Left lobe of liver (tissue), 2 donors: ENCODE data around the gene NECTIN1. TPM values are rescaled to one million over a fixed set of nuclear protein-coding genes. Genes with fewer than 3 reads are reported as not detected.

Experiments
- ATAC-seq: fragments of 200-7000 bp; cut with Tn5 transposase; one replicate; pipeline ENCODE4 v1.9.1; 2020; ENCODE audit warnings: mild to moderate bottlenecking, moderate library complexity
- DNase-seq: peaks from one replicate; pipeline ENCODE4 v3.0.0-alpha.2; 2020; ENCODE audit warnings: low spot score
- total RNA-seq: library from RNA; stranded (reverse); gene quantifications from one replicate; pipeline ENCODE4 v1.2.1, GENCODE V29; 2021
- donor health status: DM: no; HTN: no; CAD: no; lungs with moderate emphysema.
- donor health status: DM: no; HTN: yes; CAD: no.

Gene NECTIN1
- total RNA-seq, result 6.5 TPM

DNA sequence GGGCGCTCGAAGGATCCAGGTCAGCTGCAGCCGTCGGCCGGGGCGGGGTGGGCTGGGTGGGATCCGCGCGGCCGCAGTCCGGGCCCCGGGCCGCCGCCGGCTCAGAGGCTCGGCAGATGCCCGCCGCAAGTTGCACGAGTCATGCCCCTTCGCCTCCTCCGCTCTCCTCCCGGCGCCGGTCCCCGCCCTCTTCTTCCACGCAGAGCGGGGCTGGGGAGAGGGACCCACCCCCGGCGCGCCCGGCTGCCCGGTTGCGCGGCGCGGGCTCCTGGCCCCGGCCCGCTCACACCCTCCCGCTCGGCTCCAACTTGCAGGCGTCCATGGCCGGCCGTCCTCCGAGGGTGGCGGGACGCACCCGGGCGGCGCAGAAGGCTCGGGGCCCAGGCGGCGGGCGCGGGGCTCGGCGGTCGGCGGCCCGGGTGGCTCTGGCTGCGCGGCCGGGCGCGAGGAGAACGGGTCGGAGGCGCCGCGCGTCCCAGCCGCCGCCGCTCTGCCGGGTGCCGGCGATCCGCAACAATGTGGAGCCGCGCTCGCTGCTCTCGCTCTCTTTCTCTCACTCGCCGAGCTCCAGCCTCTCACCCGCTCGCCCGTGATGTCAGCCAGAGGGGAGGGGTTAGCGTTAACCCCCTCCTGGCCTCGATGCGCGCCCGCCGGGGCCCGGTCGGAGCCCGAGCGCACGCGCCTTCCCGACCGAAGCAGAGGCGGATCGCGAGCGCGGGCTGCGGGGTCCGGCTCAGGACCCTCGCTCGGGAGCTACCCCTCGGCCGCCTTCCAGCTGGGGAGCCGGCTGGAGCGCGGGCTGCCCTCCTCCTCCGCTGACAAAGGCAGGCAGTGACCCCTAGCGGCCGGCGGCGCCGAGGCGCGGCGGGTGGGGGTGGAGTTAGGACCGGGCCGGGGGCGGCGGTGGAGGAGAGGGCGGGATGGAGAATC is at the start of gene NECTIN1:
NECTIN1 (minus strand) TSS at position 550 of the 930 bp plus-strand sequence. CDS start 647 bp downstream, outside the sequence.
- ATAC-seq (peak; percentile 88), DNase-seq (peak; percentile 89)

GRCh38 chr11:119778391-119779194 is 49.6 kb upstream of the NECTIN1 start:
- DNase-seq (no peak), ATAC-seq (no peak)

DNA sequence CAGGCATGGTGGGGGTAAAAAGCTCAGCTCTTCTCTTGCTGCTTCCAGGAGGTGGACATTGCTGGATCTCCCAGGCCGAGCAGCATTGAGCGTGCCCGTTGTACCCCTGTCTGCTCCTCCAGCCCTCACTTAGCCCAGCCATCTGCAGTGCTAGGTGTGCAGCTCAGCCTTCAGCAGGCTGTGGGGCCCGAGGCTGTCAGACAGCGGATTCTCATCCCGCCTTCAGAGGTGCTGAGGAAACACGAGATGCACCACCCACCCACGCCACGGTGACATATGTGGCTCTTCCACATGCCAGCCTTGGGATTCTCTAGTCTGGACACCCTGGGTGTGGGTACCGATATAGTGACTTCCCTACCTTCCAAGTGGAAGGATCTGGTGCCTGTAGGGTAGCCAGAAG is 48.9 kb upstream of the NECTIN1 start:
- no peak for ATAC-seq
- DNase-seq, result no peak

DNA sequence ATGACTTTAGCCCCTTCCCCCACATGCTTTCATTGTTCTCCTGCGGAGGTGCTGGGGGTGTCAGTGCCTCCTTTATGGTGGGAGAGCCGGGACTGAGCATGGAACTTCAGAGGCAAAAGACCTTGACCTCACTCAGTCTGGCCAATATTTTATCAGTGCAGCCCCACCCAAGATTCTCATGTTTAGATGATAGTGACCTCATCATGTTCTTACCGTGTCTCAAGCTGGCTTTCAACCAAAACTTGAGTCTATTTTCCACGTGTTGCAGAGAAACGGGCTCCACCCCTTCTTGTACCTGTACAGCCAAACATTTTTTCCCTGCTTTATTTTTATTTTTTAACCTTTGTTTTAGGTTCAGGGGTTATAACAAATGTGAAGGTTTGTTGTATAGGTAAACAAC is 47.7 kb upstream of the NECTIN1 start:
- DNase-seq (no peak), ATAC-seq (no peak)

DNA sequence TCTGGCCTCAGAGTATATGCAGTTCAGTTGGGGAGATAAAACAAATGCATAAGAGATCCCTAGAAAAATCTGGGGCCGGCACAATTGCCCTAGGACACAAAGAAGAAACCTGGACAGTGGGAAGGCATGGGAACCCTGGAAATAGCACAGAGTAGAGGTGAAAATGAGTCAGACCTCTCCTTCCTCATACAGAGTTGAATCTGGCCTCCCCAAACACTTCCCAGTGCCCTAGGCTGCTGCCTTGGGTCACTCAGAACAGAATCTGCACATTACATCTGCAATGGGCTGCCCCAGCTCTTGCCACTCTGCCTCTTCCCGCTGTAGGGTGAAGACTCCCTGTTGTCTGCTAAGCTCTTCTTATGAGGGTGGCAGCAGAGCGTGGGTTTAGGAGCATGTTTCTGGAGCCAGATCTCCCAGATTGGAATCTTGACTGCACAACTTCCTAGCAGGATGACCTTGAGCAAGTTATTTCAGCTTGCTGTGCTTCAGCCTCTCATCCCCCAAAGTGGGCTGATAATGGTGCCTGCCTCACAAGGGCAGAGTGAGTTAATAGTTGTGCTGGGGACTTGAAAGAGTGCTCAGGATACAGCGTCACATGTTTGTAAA is 47.1 kb upstream of the NECTIN1 start:
- ATAC-seq, result no peak

GRCh38 chr11:119774172-119774763 is 45.3 kb upstream of the NECTIN1 start:
- peak; percentile 38 for ATAC-seq
- no peak for DNase-seq

More for the DNA sequence above, 47.1 kb upstream of the NECTIN1 start:
- no peak for DNase-seq

DNA sequence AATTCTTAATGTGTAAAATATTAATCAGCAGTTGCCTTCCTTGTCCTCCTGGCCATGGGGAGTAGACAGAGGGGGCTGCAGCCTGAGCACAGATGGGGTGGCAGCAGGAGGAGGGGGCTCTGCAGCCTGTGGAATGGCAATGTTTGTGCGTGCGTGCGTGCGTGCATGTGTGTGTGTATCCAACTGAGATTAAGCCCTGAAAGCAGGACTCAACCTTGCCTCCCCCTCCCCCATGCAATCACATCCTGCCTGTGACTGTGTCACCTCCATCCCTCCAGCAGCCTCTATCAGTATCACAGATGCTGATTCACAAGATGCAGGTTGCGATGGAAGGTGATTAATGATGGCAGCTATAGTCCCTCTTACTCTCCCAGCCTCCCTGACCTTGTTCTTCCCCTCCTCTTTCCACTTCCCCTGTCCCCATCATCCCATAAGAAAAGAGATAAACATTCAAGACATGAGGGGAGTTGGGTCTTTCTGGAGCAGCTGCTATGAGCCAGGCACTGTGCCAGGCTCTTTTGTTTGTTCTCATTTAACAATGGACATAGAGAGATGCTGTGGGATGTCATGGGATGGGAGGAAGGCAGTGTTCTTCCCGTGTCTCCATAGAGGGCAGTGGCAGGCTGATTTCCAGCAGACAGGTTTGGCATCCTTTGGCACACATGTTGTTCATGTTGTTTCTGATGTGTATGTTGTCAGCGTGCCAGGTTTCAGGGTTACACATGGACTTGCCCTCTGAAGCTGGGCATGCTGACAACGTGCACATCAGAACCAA is 43.8 kb upstream of the NECTIN1 start:
- ATAC-seq, result no peak
- DNase-seq, result no peak

DNA sequence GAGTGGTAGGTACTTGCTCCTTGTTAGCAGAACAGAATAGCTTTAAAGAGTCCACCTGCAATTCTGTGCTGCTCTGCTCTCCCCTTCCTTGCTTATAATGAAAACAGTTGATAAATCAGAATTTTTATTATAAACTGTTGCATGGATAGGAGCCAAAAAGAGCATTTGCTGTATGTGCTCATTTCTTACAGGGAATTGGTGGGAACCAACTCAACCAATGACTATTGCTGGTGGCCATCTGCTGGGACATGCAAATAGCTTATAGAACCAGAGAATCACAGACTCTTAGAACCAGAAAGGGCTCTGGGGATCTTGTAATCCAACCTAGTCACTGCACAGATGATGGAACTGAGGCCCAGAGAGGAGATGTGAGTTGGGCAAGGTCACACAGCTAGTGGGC is 43.1 kb upstream of the NECTIN1 start:
- no peak for DNase-seq
- ATAC-seq, result no peak

- no peak for ATAC-seq
These were observed 42.3 kb upstream of the NECTIN1 start for GRCh38 chr11:119771172-119771770.

GRCh38 chr11:119765628-119766027 is 36.6 kb upstream of the NECTIN1 start:
- ATAC-seq (no peak), DNase-seq (no peak)

More at GRCh38 chr11:119771172-119771770, 42.3 kb upstream of the NECTIN1 start:
- DNase-seq, result no peak

- ATAC-seq, result peak; percentile 82
- DNase-seq, result peak; percentile 70
These were observed 35.3 kb upstream of the NECTIN1 start for GRCh38 chr11:119764108-119764868.

DNA sequence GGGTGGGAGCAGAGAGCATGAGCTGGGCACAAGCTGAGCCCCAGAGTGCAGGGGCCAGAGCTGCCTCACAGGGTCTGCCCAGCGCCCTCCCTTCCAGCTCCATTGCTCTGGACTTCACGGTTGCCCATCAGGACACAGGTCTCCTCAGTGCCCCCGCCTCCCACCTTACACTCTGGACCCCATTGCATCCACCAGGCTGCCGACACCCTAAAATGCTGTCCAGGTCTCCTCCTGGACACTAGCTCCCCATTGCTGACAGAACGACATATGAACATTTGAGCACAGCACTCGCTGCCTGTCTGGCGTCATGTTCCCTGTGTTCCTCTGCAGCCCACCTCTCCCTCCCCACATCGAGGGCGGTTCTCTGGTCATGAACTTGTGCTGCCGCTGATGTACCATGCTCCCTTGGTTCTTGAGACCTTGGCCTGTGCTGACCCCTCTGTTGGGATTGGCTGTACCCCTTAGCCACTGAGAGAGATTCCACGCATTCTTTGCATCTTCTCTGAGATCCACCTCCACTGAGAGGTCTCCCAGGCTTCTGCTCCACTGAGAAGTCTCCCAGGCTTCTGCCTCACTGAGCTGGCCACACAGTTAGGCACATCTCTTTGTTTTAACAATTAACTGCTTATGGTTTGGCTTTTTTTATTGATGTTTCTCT is 34.2 kb upstream of the NECTIN1 start:
- DNase-seq (no peak), ATAC-seq (no peak)

DNA sequence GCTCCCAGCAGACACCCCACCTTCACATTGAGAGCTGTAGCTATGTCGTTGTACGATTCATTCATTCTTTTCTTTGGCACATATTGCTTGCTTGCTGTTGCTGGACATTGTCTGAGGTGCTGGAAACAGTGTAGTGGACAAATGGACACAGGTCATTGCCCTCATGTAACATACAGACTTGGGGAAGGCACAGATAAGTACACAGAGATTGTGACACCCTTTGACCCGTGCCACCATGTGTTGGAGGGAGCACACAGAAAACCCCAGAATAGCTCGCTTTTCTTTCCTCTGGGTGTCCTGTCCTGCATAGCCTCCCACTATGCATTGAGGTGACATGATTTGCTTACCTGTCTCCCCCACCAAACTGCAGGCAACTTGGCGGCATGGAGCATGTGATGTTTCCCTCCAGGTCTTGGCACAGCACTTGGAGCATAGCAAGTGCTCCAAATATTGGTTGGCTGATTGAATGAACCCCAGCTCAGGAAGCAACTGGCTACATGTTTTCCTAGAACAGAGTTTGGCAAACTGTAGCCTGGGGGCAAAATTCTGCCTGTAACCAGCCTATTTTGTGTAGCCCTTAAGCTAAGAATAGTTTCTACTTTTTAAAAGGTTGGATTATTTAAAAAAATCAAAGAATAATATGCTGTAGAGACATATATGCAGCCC is 30.9 kb upstream of the NECTIN1 start:
- ATAC-seq (peak; percentile 89), DNase-seq (peak; percentile 72)

DNA sequence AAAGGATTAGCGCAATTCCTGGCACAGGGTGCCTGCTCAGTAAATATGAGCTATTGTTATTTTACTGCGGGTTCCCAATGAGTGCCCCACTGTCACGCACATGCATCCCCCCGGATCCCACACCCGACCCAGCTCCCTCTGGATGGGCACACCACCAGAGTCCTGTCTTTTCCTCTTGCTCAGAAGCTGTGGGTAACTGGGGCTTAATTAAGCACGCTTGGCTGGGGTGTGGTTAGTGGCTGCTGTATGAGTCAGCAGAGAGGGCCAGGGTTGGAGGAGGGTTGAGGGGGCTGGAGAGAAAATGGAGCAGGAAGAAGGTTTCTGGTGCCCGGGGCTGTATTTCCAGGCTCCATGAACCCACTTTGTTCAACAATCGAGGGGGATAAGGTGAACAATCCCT is 30.3 kb upstream of the NECTIN1 start:
- ATAC-seq (peak; percentile 7), DNase-seq (no peak)

DNA sequence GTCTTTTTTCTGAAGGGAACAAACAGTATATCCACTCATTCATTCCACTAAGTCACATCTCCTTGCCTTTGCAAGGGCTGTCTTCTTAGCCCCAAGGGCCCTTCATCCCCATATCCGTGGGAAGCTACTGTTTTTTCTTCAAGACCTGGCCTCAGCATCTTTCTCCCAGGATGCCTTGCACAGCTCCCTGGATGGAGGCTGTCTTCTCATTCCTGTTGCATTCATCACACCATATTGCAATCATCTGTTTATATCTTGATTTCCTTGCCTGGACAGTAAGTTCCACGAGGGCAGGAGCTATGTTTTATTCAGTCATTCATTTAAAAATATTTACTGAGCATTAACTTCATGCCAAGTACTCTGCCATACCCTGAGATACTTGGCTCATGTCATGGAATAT is 29.3 kb upstream of the NECTIN1 start:
- no peak for DNase-seq

DNA sequence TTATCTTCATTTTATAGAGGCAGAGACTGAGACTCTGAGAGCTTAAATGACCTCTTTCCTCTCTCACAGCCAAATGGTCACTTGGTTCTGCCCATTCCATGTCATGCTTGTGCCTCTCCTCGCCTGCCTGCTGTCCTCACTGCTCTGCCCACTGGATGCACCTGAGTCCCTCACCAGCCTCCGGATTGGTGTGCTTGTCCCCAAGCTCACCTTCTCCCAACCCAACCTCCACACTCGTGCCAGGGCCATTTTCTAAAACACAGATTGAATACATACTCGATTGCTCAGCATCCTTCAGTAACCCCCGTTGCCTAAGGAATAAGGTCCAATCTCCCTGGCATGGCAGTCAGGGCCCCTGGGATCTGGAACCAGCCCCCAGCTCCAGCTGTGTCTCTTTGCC is 28.4 kb upstream of the NECTIN1 start:
- DNase-seq, result no peak
- ATAC-seq, result no peak

More for the DNA sequence above, 29.3 kb upstream of the NECTIN1 start:
- no peak for ATAC-seq

DNA sequence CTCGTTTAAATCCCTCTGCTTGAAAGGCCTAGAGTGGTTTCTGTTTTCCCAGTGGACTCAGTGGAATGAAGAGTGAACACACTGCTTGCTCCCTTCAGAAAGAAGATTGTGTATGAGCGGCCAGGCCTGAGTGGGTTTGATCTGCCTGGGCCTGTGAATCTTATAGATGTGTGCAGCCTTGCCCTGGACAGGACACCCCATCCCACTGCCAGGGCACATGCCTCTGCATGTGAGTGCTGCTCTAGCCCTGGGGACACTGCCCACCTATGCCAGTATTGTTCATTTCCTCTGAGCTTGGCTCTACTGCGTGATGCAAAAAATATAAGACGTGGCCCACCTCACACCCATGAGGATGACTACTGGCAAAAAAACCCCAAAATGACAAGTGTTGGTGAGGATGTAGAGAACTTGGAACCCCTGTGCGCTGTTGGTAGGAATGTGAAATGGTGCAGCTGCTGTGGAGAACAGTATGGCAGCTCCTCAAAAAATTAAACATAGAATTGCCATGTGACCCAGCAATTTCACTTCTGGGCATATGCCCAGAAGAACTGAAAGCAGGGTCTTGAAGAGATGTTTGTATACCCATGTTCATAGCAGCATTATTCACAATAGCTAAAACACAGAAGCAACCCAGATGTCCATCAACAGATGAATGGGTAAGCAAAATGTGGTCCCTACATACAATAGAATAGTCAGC is 27.3 kb upstream of the NECTIN1 start:
- DNase-seq (no peak), ATAC-seq (no peak)
